C4-2B (cell line): Measurements from ENCODE around the gene PRKG1.

Experiments used
- CTCF ChIP-seq: fragments of 450-650 bp; conservative IDR thresholded peaks from 2 replicates; pipeline ENCODE4 v1.5.1; 2017; ENCODE audit warnings: mild to moderate bottlenecking
- ZFX ChIP-seq: fragments of 450-650 bp; IDR thresholded peaks from 2 replicates; pipeline ENCODE4 v1.6.1; 2017

DNA sequence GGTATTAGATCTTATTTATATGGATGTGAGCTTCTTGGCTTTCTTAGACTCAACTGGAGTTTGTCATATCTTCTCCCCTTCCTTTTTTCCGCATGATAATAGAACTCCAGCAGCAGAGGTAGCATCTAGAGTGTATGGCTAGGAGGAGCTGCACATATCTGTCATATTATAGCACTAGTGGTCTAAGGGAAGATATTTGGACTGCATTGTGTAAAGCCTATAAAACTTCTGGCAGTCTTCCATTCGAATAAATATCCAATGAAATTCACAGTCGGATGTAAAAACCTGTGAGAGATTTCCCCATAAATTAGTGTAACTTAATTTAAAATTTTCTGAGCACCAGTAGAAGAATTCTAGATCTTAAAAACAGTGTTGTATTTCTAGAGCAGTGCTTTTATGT is 123.9 kb downstream of the PRKG1 start:
- no peak for TF ChIP-seq CTCF
- TF ChIP-seq ZFX: no peak
